Smooth muscle cell (in vitro differentiated cells): Measurements from ENCODE around the gene ACSM2B. TPM values are rescaled to one million over a fixed set of nuclear protein-coding genes. Genes with fewer than 3 reads are reported as not detected.
"Not testable (repeated sequence)": the region's sequence is repeated elsewhere in the genome, so short reads cannot be mapped to it uniquely, and the experiment has no call there.

Source experiments
- DNase-seq: peaks from one replicate; lab custom pipeline; 2025; ENCODE audit not compliant: unreplicated experiment; lab: John Stamatoyannopoulos, UW
- H2AFZ ChIP-seq: fragments of 200-600 bp; sonication (generic); 2 replicates; pipeline ENCODE4 v1.6.0; 2016; ENCODE audit warnings: antibody characterized with exemption, low read depth, mild to moderate bottlenecking
- H3F3A ChIP-seq: fragments of 200-600 bp; sonication (generic); 2 replicates; pipeline ENCODE4 v1.6.0; 2017; ENCODE audit warnings: antibody characterized with exemption, low read depth
- H3K27ac ChIP-seq: fragments of 200-600 bp; sonication (generic); 2 replicates; pipeline ENCODE4 v1.5.1; 2016; ENCODE audit warnings: low read depth, mild to moderate bottlenecking
- H3K27me3 ChIP-seq: fragments of 200-600 bp; sonication (generic); 2 replicates; pipeline ENCODE4 v1.6.1; 2016; ENCODE audit warnings: low read depth, mild to moderate bottlenecking
- H3K36me3 ChIP-seq: fragments of 200-600 bp; sonication (generic); 2 replicates; pipeline ENCODE4 v1.5.1; 2016; ENCODE audit warnings: low read depth
- H3K4me1 ChIP-seq: fragments of 200-600 bp; sonication (generic); 2 replicates; pipeline ENCODE4 v1.5.1; 2016; ENCODE audit warnings: low read depth
- H3K4me2 ChIP-seq: fragments of 200-600 bp; sonication (generic); 2 replicates; pipeline ENCODE4 v1.6.0; 2016; ENCODE audit warnings: mild to moderate bottlenecking
- H3K4me3 ChIP-seq: fragments of 200-600 bp; sonication (generic); 2 replicates; pipeline ENCODE4 v1.5.1; 2016; ENCODE audit warnings: mild to moderate bottlenecking
- H3K79me2 ChIP-seq: fragments of 200-600 bp; sonication (generic); 2 replicates; pipeline ENCODE4 v1.6.0; 2016; ENCODE audit warnings: low read depth, mild to moderate bottlenecking
- H3K9ac ChIP-seq: fragments of 200-600 bp; sonication (generic); 2 replicates; pipeline ENCODE4 v1.6.0; 2016; ENCODE audit warnings: low read depth
- H3K9me3 ChIP-seq: fragments of 200-600 bp; sonication (generic); replicated peaks from 2 replicates; pipeline ENCODE4 v1.5.1; 2016; ENCODE audit warnings: low read depth
- H4K20me1 ChIP-seq: fragments of 200-600 bp; sonication (generic); 2 replicates; pipeline ENCODE4 v1.6.0; 2016; ENCODE audit warnings: low read depth
- CTCF ChIP-seq: fragments of 200-600 bp; sonication (generic); IDR thresholded peaks from 2 replicates; pipeline ENCODE4 v1.5.1; 2017; ENCODE audit warnings: borderline replicate concordance, mild to moderate bottlenecking, antibody characterized with exemption; ENCODE audit not compliant: insufficient read depth, poor library complexity, severe bottlenecking
- WGBS: methylation state at CpG from one replicate; pipeline ENCODE4 v1.1.7; 2016; ENCODE audit warnings: low lambda C conversion rate; 5-methylcytosine and 5-hydroxymethylcytosine counted together
- polyA plus RNA-seq: library from polyadenylated mRNA; unstranded; fragments of >200 nt; fragmentation: Nextera tagmentation; extraction: Ambion mirVana; gene quantifications from 2 replicates; pipeline ENCODE4 v1.2.1, GENCODE V29; 2016
- total RNA-seq: library from RNA; depleted of rRNA; stranded (reverse); fragments of >200 nt; gene quantifications from 2 replicates; pipeline ENCODE4 v1.2.3, GENCODE V29; 2014

Gene ACSM2B
- total and polyA plus RNA-seq, 2 experiments from 2014 or later: not detected

DNA sequence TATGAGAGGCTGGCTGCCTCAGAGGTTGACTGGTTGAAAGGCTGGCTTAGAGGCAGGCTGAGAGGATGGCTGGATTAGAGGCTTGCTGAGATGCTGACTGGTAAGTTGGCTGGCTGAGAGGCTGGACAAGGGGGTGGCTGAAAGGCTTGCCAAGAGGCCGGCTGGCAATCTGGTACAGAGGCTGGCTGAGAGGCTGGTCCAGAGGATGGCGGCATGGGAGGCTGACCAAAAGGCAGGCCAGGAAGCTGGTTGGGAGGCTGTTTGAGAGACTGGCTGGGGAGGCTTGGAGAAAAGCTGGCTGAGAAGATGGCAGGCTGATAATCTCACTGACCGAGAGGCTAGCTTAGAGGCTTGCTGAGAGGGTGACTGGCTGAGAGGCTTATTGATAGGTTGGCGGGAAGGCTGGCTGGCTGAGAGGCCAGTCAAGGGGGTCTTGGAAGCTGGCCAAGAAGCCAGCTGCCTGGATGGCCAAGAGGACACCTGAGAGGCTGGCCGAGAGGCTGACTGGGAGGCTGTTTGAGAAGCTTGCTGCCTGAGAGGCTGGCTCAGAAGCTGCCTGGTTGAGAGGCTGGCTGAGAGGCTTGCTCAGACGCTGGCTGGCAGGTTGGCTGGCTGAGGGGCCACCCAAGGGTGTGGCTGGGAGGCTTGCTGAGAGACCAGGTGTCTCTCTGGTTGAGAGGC lies 34.2 kb upstream of the ACSM2B start:
- H3K4me2 ChIP-seq: no peak overlapping the region
- H3K4me3 ChIP-seq: no peak overlapping the region
- no peak overlapping the region for H3K9ac ChIP-seq
- TF ChIP-seq CTCF: no peak
- H2AFZ ChIP-seq: no peak overlapping the region
- WGBS: 78% methylated on average over 6 of the region's 6 CpGs
- DNase-seq: no peak
- no peaks in the 10 kb centered on the region for H3K36me3 ChIP-seq
- no peaks in the 10 kb centered on the region for H3K9me3 ChIP-seq
- H4K20me1 ChIP-seq: no peaks in the 10 kb centered on the region
- no peak overlapping the region for H3K27ac ChIP-seq
- no peaks in the 10 kb centered on the region for H3K4me1 ChIP-seq
- no peaks in the 10 kb centered on the region for H3K27me3 ChIP-seq
- no peaks in the 10 kb centered on the region for H3K79me2 ChIP-seq
- no peaks in the 10 kb centered on the region for H3F3A ChIP-seq

- WGBS: 54% methylated on average over 11 of the region's 11 CpGs
- not testable (repeated sequence) for DNase-seq, H3K4me3 ChIP-seq
These were observed 26.0 kb upstream of the ACSM2B start for GRCh38 chr16:20602205-20602604.

DNA sequence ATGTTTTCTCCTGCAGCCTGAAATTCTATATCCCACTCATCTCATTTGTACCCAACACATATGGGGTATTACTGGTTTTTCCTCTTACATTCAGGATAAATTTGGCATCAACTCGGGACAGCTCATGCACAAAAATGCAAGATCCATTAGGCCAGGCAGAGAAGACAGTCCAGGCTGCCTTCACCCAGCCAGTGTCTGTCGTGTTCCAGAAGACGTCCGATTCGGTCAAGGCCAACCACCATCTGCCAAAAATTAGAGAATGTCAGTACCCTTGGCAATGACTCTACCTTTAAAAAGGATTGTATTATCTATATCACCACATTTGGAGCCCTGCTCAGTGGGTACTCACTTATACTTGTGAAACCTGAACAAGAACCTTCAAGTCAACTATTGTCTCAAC lies 23.3 kb upstream of the ACSM2B start:
- not testable (repeated sequence) for H3F3A ChIP-seq, H3K27ac ChIP-seq, H3K27me3 ChIP-seq, H3K9me3 ChIP-seq, H4K20me1 ChIP-seq, H3K4me2 ChIP-seq, H2AFZ ChIP-seq, H3K79me2 ChIP-seq, H3K4me1 ChIP-seq, DNase-seq, H3K36me3 ChIP-seq, H3K9ac ChIP-seq, H3K4me3 ChIP-seq
- WGBS: 80% methylated on average over 5 of the region's 5 CpGs

More at GRCh38 chr16:20602205-20602604, 26.0 kb upstream of the ACSM2B start:
- H3K79me2 ChIP-seq, H3K36me3 ChIP-seq, H3K27ac ChIP-seq, H3K9ac ChIP-seq, H4K20me1 ChIP-seq, H3K9me3 ChIP-seq, H2AFZ ChIP-seq, H3F3A ChIP-seq, H3K27me3 ChIP-seq, H3K4me1 ChIP-seq, H3K4me2 ChIP-seq: not testable (repeated sequence)

DNA sequence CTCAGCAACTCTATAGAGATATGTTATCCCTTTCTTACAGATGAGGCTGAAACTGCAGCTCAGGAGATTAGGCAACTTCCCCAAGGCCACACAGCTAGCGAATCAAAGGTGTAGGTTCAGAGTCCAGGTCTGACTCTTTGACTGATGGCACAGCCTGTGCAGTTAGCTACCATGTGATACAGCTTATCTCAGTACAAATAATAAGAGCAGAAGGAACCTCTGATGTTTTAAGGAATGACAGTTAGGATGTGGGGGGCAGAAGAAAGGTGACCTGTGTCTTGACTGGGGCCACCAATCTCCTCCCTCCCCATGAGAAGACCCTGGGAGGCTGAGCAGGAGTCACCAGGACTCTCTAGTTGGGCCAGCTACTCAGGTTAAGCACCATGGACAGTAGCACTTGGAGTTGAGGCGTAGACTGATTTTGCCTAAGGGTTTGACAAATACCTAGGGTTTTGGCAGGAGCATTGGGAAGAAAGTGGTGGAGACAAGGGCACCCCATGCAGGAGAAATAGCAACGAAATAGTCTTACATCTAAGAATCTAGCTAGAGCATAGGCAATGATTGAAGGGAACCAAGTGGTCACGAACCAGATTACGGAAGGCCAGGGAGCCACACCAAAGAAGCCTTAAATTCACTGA lies 22.8 kb upstream of the ACSM2B start:
- H3K9me3 ChIP-seq: no peaks in the 10 kb centered on the region
- no peak overlapping the region for H3K4me3 ChIP-seq
- H3F3A ChIP-seq: no peaks in the 10 kb centered on the region
- H3K36me3 ChIP-seq: no peaks in the 10 kb centered on the region
- H3K79me2 ChIP-seq: no peaks in the 10 kb centered on the region
- WGBS: 66% methylated on average over 5 of the region's 5 CpGs
- no peaks in the 10 kb centered on the region for H3K4me1 ChIP-seq
- no peak overlapping the region for H3K4me2 ChIP-seq
- DNase-seq: no peak
- H4K20me1 ChIP-seq: no peaks in the 10 kb centered on the region
- H3K27ac ChIP-seq: no peak overlapping the region
- H3K9ac ChIP-seq: no peak overlapping the region
- no peak for TF ChIP-seq CTCF
- no peak overlapping the region for H2AFZ ChIP-seq
- no peaks in the 10 kb centered on the region for H3K27me3 ChIP-seq

DNA sequence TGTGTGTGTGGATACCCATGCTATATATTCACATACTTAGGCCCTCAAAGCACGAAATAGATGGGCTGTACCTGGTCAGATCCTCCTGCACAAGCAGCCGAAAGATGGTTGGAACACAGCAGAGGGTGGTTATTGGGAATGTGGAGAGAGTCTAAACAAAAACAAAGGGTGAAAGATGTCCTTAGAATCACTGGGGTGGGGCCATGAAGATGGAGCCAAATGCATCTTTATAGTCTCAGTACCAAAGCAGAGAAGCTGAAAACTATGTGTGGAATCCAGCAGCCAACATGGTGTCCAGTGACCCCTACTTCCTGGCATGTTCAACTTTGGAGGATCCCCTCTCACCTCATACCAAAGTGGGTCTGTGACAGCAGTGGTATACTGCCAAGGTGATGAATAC lies 19.5 kb upstream of the ACSM2B start:
- not testable (repeated sequence) for H2AFZ ChIP-seq, H3K27me3 ChIP-seq, H3K4me2 ChIP-seq, H3K4me1 ChIP-seq, H3K9ac ChIP-seq, H3K79me2 ChIP-seq, H3F3A ChIP-seq, H4K20me1 ChIP-seq, H3K36me3 ChIP-seq, H3K4me3 ChIP-seq, DNase-seq, H3K9me3 ChIP-seq, H3K27ac ChIP-seq
- 63% methylated on average over 2 of the region's 2 CpGs for WGBS

- not testable (repeated sequence) for H3K9ac ChIP-seq, H2AFZ ChIP-seq, H3K27ac ChIP-seq, H3K4me3 ChIP-seq, H3K4me1 ChIP-seq, H3K4me2 ChIP-seq, H3K36me3 ChIP-seq, H4K20me1 ChIP-seq, H3F3A ChIP-seq, H3K79me2 ChIP-seq, DNase-seq, H3K9me3 ChIP-seq, H3K27me3 ChIP-seq
- WGBS: 82% methylated on average over 2 of the region's 2 CpGs
These were observed 18.9 kb upstream of the ACSM2B start for GRCh38 chr16:20595068-20595467.

- H3F3A ChIP-seq, H4K20me1 ChIP-seq, H3K9me3 ChIP-seq, H3K27me3 ChIP-seq, H3K4me3 ChIP-seq, DNase-seq, H3K4me1 ChIP-seq, H3K36me3 ChIP-seq, H3K79me2 ChIP-seq, H3K4me2 ChIP-seq, H2AFZ ChIP-seq, H3K9ac ChIP-seq, H3K27ac ChIP-seq: not testable (repeated sequence)
- 86% methylated on average over 1 of the region's 1 CpG for WGBS
These were observed 16.6 kb upstream of the ACSM2B start for GRCh38 chr16:20592780-20593179.
